B cell (primary cell): Measurements from ENCODE around the gene APH1B. TPM values are rescaled to one million over a fixed set of nuclear protein-coding genes. Genes with fewer than 3 reads are reported as not detected.

ENCODE experiments used
- ATAC-seq: fragments of 200-7000 bp; cut with Tn5 transposase; one replicate; pipeline ENCODE4 v1.10.0; 2021; ENCODE audit warnings: low read depth, mild to moderate bottlenecking, moderate number of reproducible peaks, moderate library complexity
- CTCF ChIA-PET: fragments of 350-600 bp; sonication (Branson Sonifier 250); formaldehyde crosslinking; loops from one replicate; lab custom pipeline; 2021; ENCODE audit warnings: antibody characterized with exemption, inconsistent platforms; lab: Charles Lee
- POLR2A ChIA-PET: fragments of 350-600 bp; sonication (Branson Sonifier 250); formaldehyde crosslinking; loops from one replicate; lab custom pipeline; 2021; ENCODE audit warnings: antibody characterized with exemption; lab: Charles Lee
- DNase-seq: peaks from one replicate; pipeline ENCODE4 v3.0.0; 2013
- H2AFZ ChIP-seq: 2 replicates; pipeline ENCODE4 v1.6.1; 2012; ENCODE audit warnings: mild to moderate bottlenecking, low read depth, low read length; ENCODE audit not compliant: insufficient read depth, poor library complexity, severe bottlenecking
- H3K27ac ChIP-seq, 2 donors: 1 replicate in 1 of 2; 2 replicates in 1 of 2; pipeline ENCODE4 v1.5.1; 2012 to 2013; ENCODE audit warnings: low read length in 2 of 2, mild to moderate bottlenecking in 2 of 2, moderate library complexity in 1 of 2
- H3K27me3 ChIP-seq, 4 experiments: fragments of 200-600 bp in 1 of 4; sonication (generic) in 1 of 4; replicated peaks in 1 of 4; 1 replicate in 2 of 4; 2 replicates in 2 of 4; pipeline versions ENCODE4 v1.6.1 to v1.7.0; 2013 to 2016; ENCODE audit warnings: low read length in 3 of 4, mild to moderate bottlenecking in 2 of 4, mixed read lengths in 1 of 4, moderate library complexity in 1 of 4; ENCODE audit not compliant: insufficient read depth in 4 of 4, control insufficient read depth in 3 of 4; ENCODE audit errors: control extremely low read depth in 1 of 4
- H3K36me3 ChIP-seq, 2 experiments: replicated peaks in 1 of 2; 1 replicate in 1 of 2; 2 replicates in 1 of 2; pipeline versions ENCODE4 v1.6.1 to v1.7.1; 2013; ENCODE audit warnings: low read length in 1 of 2; ENCODE audit not compliant: insufficient read depth in 2 of 2, control insufficient read depth in 1 of 2; ENCODE audit errors: control extremely low read depth in 1 of 2, extremely low read depth in 1 of 2
- H3K4me1 ChIP-seq, 2 donors: fragments of 200-600 bp in 1 of 2; sonication (generic) in 1 of 2; 1 replicate in 1 of 2; 2 replicates in 1 of 2; pipeline versions ENCODE4 v1.5.1 to v1.6.1; 2013 to 2017; ENCODE audit warnings: low read length in 2 of 2; ENCODE audit not compliant: control insufficient read depth in 2 of 2, insufficient read depth in 2 of 2
- H3K4me2 ChIP-seq: replicated peaks from 2 replicates; pipeline ENCODE3; 2012; ENCODE audit warnings: mild to moderate bottlenecking, low read depth, low read length; ENCODE audit not compliant: poor library complexity, severe bottlenecking
- H3K4me3 ChIP-seq, 5 experiments: fragments of 200-600 bp in 1 of 5; sonication (generic) in 1 of 5; 1 replicate in 3 of 5; 2 replicates in 2 of 5; pipeline versions ENCODE4 v1.5.1 to v1.7.0; 2011 to 2016; ENCODE audit warnings: low read length in 4 of 5, mild to moderate bottlenecking in 4 of 5, low read depth in 2 of 5, control low read depth in 1 of 5, moderate library complexity in 1 of 5; ENCODE audit not compliant: insufficient read depth in 1 of 5; ENCODE audit errors: control extremely low read depth in 1 of 5, extremely low read depth in 1 of 5
- H3K79me2 ChIP-seq: fragments of 200-600 bp; sonication (generic); one replicate; pipeline ENCODE4 v1.6.0; 2016; ENCODE audit warnings: low read length; ENCODE audit not compliant: control insufficient read depth, insufficient read depth
- H3K9ac ChIP-seq: fragments of 200-600 bp; sonication (generic); 2 replicates; pipeline ENCODE4 v1.6.1; 2017; ENCODE audit warnings: mild to moderate bottlenecking, low read length, moderate library complexity
- H3K9me3 ChIP-seq, 3 donors: one replicate each; pipeline versions ENCODE4 v1.6.1 to v1.7.1; 2013; ENCODE audit warnings: low read length in 2 of 3; ENCODE audit not compliant: control insufficient read depth in 2 of 3, insufficient read depth in 1 of 3; ENCODE audit errors: control extremely low read depth in 1 of 3
- H4K20me1 ChIP-seq: 2 replicates; pipeline ENCODE4 v1.6.0; 2012; ENCODE audit warnings: mild to moderate bottlenecking, low read length; ENCODE audit not compliant: insufficient read depth, control insufficient read depth, poor library complexity, severe bottlenecking
- H3K27ac Mint-ChIP-seq: one replicate; pipeline ENCODE4 v1.8.0; 2021; ENCODE audit warnings: mixed read lengths
- H3K27me3 Mint-ChIP-seq: one replicate; pipeline ENCODE4 v1.8.0; 2021; ENCODE audit warnings: mixed read lengths
- H3K4me1 Mint-ChIP-seq: one replicate; pipeline ENCODE4 v1.8.0; 2021; ENCODE audit warnings: mixed read lengths
- H3K4me3 Mint-ChIP-seq: one replicate; pipeline ENCODE4 v1.8.0; 2021; ENCODE audit warnings: mixed read lengths
- H3K9me3 Mint-ChIP-seq: one replicate; pipeline ENCODE4 v1.8.0; 2022; ENCODE audit warnings: mixed read lengths; ENCODE audit not compliant: insufficient read depth
- CTCF ChIP-seq: fragments of 200-600 bp; IDR thresholded peaks from one replicate; pipeline ENCODE4 v1.8.0; 2022; ENCODE audit warnings: antibody characterized with exemption, mild to moderate bottlenecking
- EZH2 ChIP-seq: IDR thresholded peaks from 2 replicates; pipeline ENCODE4 v1.6.1; 2012; ENCODE audit warnings: borderline replicate concordance, low read depth, mild to moderate bottlenecking, moderate library complexity, low read length; ENCODE audit not compliant: insufficient read depth, poor library complexity, severe bottlenecking
- WGBS: methylation state at CpG from one replicate; pipeline ENCODE4 v1.1.5; 2013; ENCODE audit warnings: missing lambda C conversion rate; ENCODE audit not compliant: insufficient coverage; 5-methylcytosine and 5-hydroxymethylcytosine counted together
- intact Hi-C: fragments of 100-400 bp; cut with micrococcal nuclease; formaldehyde crosslinking; loops from one replicate; pipeline ENCODE4 v1.10.0; 2022
- polyA plus RNA-seq: library from polyadenylated mRNA; depleted of rRNA; stranded (reverse); fragments of >200 nt; gene quantifications from 2 replicates; pipeline ENCODE4 v1.2.3, GENCODE V29; 2012
- total RNA-seq, 2 donors: library from RNA; stranded (reverse); fragments of 120-200 nt in 1 of 2; gene quantifications; 1 replicate in 1 of 2; 2 replicates in 1 of 2; pipeline versions ENCODE4 v1.2.3 to v1.2.4, GENCODE V29; 2013 to 2022

APH1B gene
- total and polyA plus RNA-seq, 2 donors (not counting 1 experiment from before 2014, with no cell fraction given) = 7.6 to 45.2 TPM

DNA sequence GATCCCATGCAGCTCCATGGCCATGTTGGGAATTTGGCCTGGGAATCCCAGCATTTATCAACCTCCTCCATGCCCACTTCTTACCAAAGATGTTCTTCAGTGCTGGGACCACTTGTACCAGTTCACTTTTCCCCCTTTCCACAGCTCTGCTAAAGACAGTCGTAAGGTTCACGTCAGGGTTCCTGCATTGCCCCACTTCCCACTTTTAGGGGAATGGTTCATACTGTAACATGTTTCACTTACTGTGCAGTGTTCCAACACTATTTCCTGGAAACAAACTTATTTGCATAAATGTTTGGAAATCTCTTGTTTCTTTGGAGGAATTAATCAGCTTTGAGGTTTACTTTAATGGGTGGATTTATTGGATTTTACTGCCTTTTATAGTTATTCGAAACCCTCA, 17.0 kb downstream of the APH1B start:
- no peaks in the 10 kb centered on the region for H3K27me3 ChIP-seq
- H3K4me1 Mint-ChIP-seq = peaks cover 11% of the 10 kb centered on the region
- no peak overlapping the region for H3K4me3 ChIP-seq
- ChIA-PET POLR2A (no interaction called here), CTCF (no interaction called here)
- no peak overlapping the region for H3K9ac ChIP-seq
- H3K4me1 ChIP-seq = peaks cover 3 to 5% of the 10 kb centered on the region in 2 donors
- no peak for ATAC-seq
- no peaks in the 10 kb centered on the region for H3K27me3 Mint-ChIP-seq
- DNase-seq = no peak
- 100% methylated on average over 1 of the region's 3 CpGs for WGBS
- H3K9me3 Mint-ChIP-seq = no peaks in the 10 kb centered on the region
- intact Hi-C loops = no loop called here
- no peak overlapping the region for H3K27ac Mint-ChIP-seq
- H3K27ac ChIP-seq = no peak overlapping the region
- TF ChIP-seq CTCF (no peak), EZH2 (no peak)
- no peak overlapping the region for H3K4me2 ChIP-seq
- H3K9me3 ChIP-seq = no peaks in the 10 kb centered on the region
- no peaks in the 10 kb centered on the region for H4K20me1 ChIP-seq
- no peaks in the 10 kb centered on the region for H3K79me2 ChIP-seq
- H3K36me3 ChIP-seq = peaks cover 0 to 7% of the 10 kb centered on the region in 2 experiments
- H2AFZ ChIP-seq = no peak overlapping the region
- H3K4me3 Mint-ChIP-seq = no peak overlapping the region

DNA sequence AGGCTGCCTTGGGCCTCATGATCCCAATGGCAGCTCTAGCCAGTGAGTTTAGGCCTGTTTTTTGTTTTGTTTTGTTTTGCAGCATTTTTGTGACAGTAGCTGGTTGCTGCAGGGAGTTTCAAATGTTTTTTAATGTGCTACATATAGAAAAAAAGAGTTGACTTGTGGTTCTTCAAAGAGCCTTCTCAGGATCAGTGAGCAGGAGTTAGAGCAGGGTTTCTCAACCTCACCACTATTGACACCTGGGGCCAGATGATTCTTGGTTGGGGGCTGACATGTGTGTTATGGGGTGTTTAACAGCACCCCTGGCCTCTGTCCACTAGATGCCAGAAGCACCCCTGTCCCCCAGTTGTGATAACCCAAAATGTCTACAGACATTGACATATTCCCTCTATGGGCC, 17.9 kb downstream of the APH1B start:
- H3K4me3 Mint-ChIP-seq = no peak overlapping the region
- H3K27me3 Mint-ChIP-seq = no peaks in the 10 kb centered on the region
- no peak overlapping the region for H3K4me2 ChIP-seq
- H2AFZ ChIP-seq = no peak overlapping the region
- H3K9me3 ChIP-seq = no peaks in the 10 kb centered on the region
- intact Hi-C loops = no loop called here
- H3K4me1 Mint-ChIP-seq = peaks cover 11% of the 10 kb centered on the region
- H3K9me3 Mint-ChIP-seq = no peaks in the 10 kb centered on the region
- DNase-seq (no peak), ATAC-seq (no peak)
- H3K9ac ChIP-seq = no peak overlapping the region
- no peaks in the 10 kb centered on the region for H3K27me3 ChIP-seq
- no peaks in the 10 kb centered on the region for H4K20me1 ChIP-seq
- no peak for TF ChIP-seq CTCF
- TF ChIP-seq EZH2 = no peak
- H3K27ac Mint-ChIP-seq = no peak overlapping the region
- H3K36me3 ChIP-seq = peaks cover 0 to 7% of the 10 kb centered on the region in 2 experiments
- no peak overlapping the region for H3K27ac ChIP-seq
- no peaks in the 10 kb centered on the region for H3K79me2 ChIP-seq
- CTCF ChIA-PET = interaction anchor here (0.5 kb wide), 1 partner anchor 9 kb away, joined by 3 read pairs; no protein-coding TSS in a partner anchor
- peaks cover 3 to 5% of the 10 kb centered on the region in 2 donors for H3K4me1 ChIP-seq
- POLR2A ChIA-PET = no interaction called here
- no peak overlapping the region for H3K4me3 ChIP-seq
